ENCODE results near the gene PCGF2. TPM values are rescaled to one million over a fixed set of nuclear protein-coding genes. Genes with fewer than 3 reads are reported as not detected.

The PCGF2 gene
- total and polyA plus RNA-seq, 10 of the 15 experiments (the other 5 are each of a cell fraction or from before 2014, with no cell fraction given), result 2.7 to 35.6 (median 7.2) TPM

GRCh38 chr17:38796451-38797157, 48.5 kb upstream of the PCGF2 start:
- FAIRE-seq (no peak), ATAC-seq (no peak), DNase-seq (ENCODE audit: low read depth, low spot score) (no peak)
- Histone ChIP-seq H3K79me2 (ENCODE audit: control insufficient read depth, insufficient read depth, low read length) (peaks cover 35% of the 10 kb centered on the region), H3K4me2 (ENCODE audit: control insufficient read depth, insufficient read depth) (peak overlapping the region; percentile 88), H3K4me1 (ENCODE audit: control insufficient read depth, insufficient read depth, low read length) (peaks cover 11% of the 10 kb centered on the region), H3K36me3 (ENCODE audit: control insufficient read depth in 2 of 2, insufficient read depth in 2 of 2, low read length in 1 of 2) (peaks cover under 1 to 6% of the 10 kb centered on the region in 2 experiments; a peak in 3 of 4 replicates), H3K9me3 (replicated peaks; ENCODE audit: control insufficient read depth, insufficient read depth, low read length) (no peaks in the 10 kb centered on the region), H2AFZ (ENCODE audit: control insufficient read depth, low read depth, low read length) (no peak overlapping the region), H3K27ac (ENCODE audit: control insufficient read depth, insufficient read depth) (no peak overlapping the region), H3K4me3 (peak overlapping the region; percentile 18; the same call in 1 of the 2 replicates), H3K9ac (ENCODE audit: control insufficient read depth, insufficient read depth, low read length) (no peak overlapping the region), H4K20me1 (ENCODE audit: control insufficient read depth, insufficient read depth) (no peaks in the 10 kb centered on the region), H3K27me3 (replicated peaks in 1 of 2; ENCODE audit: control insufficient read depth in 2 of 2, insufficient read depth in 2 of 2, low read length in 1 of 2) (no peaks in the 10 kb centered on the region)
- no TSS peak for BruUV-seq (replicated peaks)
- CTCF ChIA-PET, result interaction anchor here (1.8 kb wide), 1 partner anchor 186 kb away, joined by 4 read pairs; no protein-coding TSS in a partner anchor
- POLR2A ChIA-PET, result interaction anchor here (0.7 kb wide), 1 partner anchor 61 kb away, joined by 3 read pairs; no protein-coding TSS in a partner anchor
- intact Hi-C loops (cut with micrococcal nuclease; ENCODE audit: unreplicated experiment) (loop anchor here (5.0 kb wide), 1 partner anchor 356 kb away; the partner anchor contains the start of gene PLXDC1), in situ Hi-C loops (cut with MboI) (no loop called here)
- WGBS (ENCODE audit: insufficient coverage, insufficient replicate concordance, low lambda C conversion rate, missing lambda C conversion rate), result 77% methylated on average over 5 of the region's 5 CpGs
- SMC1A ChIA-PET (ENCODE audit: uncharacterized antibody, unreplicated experiment), result interaction anchor here (1.2 to 1.5 kb wide), 2 partner anchors 42 to 50 kb away, joined by 4 to 5 read pairs; no protein-coding TSS in a partner anchor
- RAD21 ChIA-PET (ENCODE audit: unreplicated experiment), result interaction anchor here (1.4 kb wide), 1 partner anchor 57 kb away, joined by 4 read pairs; the partner anchor contains the start of gene RPL23
- no peak for TF ChIP-seq MTA3 (IDR thresholded peaks at IDR 0.05; ENCODE audit: borderline replicate concordance, low read length)
- no peak for TF ChIP-seq SUZ12 (IDR thresholded peaks at IDR 0.05; ENCODE audit: unreplicated experiment)
- no peak for TF ChIP-seq NR2C2 (IDR thresholded peaks at IDR 0.05; ENCODE audit: borderline replicate concordance, control insufficient read depth, insufficient read length, low read depth)
- TF ChIP-seq, protein P1, sequence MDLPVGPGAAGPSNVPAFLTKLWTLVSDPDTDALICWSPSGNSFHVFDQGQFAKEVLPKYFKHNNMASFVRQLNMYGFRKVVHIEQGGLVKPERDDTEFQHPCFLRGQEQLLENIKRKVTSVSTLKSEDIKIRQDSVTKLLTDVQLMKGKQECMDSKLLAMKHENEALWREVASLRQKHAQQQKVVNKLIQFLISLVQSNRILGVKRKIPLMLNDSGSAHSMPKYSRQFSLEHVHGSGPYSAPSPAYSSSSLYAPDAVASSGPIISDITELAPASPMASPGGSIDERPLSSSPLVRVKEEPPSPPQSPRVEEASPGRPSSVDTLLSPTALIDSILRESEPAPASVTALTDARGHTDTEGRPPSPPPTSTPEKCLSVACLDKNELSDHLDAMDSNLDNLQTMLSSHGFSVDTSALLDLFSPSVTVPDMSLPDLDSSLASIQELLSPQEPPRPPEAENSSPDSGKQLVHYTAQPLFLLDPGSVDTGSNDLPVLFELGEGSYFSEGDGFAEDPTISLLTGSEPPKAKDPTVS (IDR thresholded peaks at IDR 0.05; ENCODE audit: low read depth, low read length), result no peak
- no peak for TF ChIP-seq NFYB (IDR thresholded peaks at IDR 0.05; ENCODE audit: insufficient read depth, low read depth, low read length)
- no peak for TF ChIP-seq KDM1A (IDR thresholded peaks at IDR 0.05; ENCODE audit: borderline replicate concordance)
- TF ChIP-seq SIX5 (IDR thresholded peaks at IDR 0.05; ENCODE audit: low read depth, low read length, severe bottlenecking), result no peak
- TF ChIP-seq, protein P2, sequence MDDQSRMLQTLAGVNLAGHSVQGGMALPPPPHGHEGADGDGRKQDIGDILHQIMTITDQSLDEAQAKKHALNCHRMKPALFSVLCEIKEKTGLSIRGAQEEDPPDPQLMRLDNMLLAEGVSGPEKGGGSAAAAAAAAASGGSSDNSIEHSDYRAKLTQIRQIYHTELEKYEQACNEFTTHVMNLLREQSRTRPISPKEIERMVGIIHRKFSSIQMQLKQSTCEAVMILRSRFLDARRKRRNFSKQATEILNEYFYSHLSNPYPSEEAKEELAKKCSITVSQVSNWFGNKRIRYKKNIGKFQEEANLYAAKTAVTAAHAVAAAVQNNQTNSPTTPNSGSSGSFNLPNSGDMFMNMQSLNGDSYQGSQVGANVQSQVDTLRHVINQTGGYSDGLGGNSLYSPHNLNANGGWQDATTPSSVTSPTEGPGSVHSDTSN (IDR thresholded peaks at IDR 0.05; ENCODE audit: insufficient replicate concordance, low read depth, low read length), result no peak
- TF ChIP-seq BMI1 (IDR thresholded peaks at IDR 0.05; ENCODE audit: borderline replicate concordance), result no peak
- TF ChIP-seq HCFC1 (IDR thresholded peaks at IDR 0.05; ENCODE audit: low read length), result no peak
- TF ChIP-seq ETV6 (conservative IDR thresholded peaks at IDR 0.05 in 1 of 2, IDR thresholded peaks at IDR 0.05 in 1 of 2; ENCODE audit: borderline replicate concordance in 1 of 2, low read depth in 1 of 2), result no peak
- TF ChIP-seq RAD21 (IDR thresholded peaks at IDR 0.05; ENCODE audit: insufficient read depth, low read depth, low read length), result no peak
- no peak for TF ChIP-seq BCL11A (IDR thresholded peaks at IDR 0.05; ENCODE audit: low read depth, low read length)
- TF ChIP-seq EZH2 (IDR thresholded peaks at IDR 0.05; ENCODE audit: borderline replicate concordance, control insufficient read depth, low read depth, low read length), result no peak
- no peak for TF ChIP-seq MTA2 (IDR thresholded peaks at IDR 0.05; ENCODE audit: low read depth)
- no peak for TF ChIP-seq PRDM15 (CRISPR knock-in tag; IDR thresholded peaks at IDR 0.05)
- TF ChIP-seq CHD4 (IDR thresholded peaks at IDR 0.05), result no peak

All from GM12878 (cell line).